GF-D8 (cell line): Measurements from ENCODE around the gene PERM1.

Experiments used
- DNase-seq: peaks from one replicate; lab custom pipeline; 2025; lab: John Stamatoyannopoulos, UW

PERM1 gene

DNA sequence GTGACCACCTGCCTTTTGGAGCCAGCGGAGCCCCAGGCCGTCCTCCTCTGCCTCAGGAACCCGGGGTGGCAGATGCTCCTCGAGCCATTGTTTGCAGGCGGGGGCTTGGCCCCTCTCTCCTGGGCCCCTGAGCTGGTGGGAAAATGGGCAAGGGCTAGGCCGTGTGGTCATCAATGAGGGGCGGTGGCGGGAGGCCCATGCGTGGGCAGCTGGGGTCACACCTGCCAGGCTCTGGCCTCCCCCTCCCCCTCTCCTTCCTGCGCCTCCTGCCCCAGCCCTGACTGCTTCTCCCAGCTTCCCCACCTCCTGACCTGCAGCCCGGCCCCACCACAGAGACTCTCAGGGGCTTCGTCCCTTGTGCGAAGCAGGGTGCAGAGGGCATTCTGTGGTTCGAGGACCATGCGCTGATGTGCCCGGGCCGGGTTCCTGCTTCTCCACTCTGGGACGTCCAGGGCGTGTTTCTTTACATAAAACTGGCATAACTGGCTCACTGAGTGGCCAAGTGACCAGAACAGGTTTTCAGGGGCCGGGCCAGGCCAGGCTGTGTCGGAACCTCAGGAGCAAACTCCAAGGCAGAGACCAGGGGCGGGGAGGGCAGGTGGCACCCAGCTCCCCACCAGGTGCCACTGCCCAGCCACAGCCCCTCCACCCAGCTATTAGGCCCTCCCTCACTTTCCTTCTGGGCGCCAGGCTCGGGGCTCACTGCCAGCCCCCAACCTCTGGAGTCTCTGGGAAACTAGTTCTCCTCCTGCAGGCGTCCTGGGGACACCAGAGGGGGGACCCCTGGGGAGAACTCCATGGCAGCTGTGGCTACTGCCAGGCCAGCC, 48.9 kb downstream of the PERM1 start:
- DNase-seq, result no peak

DNA sequence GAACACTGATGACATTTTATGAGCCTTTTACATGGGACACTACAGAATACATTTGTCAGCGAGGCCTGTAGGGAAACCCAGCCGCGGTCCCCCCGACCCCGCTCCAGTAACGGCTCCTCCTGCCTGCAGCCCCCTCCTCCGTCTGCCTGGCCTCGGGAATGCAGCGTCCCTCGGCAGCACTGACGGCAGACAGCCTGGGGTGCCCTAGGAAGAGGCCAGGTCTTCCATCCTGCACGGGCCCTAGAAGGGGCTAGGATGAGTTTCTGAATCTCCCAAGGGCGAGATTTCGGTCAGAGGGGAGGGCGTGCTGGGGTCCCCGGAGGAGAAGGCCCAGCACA, 49.8 kb downstream of the PERM1 start:
- DNase-seq, result no peak

DNA sequence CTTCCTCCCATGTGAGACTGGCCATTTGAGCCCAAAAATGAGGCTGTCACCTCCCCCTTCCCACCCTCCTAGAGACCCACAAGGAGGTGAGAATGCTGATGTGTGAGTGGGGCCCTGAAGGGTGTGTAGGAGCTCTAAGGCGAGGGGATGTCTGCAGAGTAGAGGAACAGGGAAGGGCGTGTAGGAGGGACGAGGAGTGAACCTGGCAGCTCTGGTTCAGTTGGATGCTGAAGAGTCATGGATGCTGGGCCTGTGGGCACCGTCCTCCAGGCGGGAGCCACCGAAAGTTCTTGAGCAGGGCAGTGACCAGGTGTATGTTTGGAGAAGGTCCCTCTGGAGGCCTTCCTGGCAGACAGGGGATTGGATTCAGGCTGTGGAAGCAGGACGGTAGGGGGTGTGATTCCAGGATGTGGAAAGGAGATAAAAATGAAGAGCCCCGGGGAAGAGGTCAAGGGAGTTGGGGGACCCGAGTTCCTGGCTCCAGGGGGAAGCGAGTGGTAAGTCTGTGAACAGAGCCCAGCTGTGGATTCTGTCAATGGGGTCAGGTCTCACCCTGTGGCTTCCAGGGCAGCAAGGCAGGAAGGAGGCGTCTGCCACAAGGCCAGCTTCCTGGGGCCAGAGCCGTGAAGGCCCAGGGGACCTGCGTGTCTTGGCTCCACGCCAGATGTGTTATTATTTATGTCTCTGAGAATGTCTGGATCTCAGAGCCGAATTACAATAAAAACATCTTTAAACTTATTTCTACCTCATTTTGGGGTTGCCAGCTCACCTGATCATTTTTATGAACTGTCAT, 50.3 kb downstream of the PERM1 start:
- no peak for DNase-seq

DNA sequence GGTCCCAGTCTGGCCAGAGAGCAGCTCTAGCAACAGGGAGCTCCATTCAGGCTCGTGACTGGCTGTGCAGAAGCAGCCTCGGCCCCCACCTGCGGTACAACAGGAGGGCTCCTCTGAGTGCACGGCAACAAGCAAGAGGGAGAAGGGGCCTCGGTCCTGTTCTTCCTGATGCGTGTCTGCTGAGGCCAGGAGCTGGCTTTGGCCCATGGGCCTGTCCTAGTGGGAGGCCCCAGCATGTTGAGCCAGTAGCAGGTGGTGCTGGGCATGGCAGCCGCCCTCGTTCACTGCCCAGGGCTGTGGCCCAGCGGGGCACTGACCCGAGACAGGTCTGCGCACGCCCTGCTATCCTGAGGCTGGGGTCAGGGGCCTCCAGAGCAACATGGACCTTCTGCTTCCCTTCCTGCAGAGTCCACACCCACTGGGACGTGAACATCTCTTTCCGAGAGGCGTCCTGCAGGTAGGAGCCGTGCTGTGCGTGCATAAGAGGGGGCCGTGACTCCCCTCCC, 51.2 kb downstream of the PERM1 start:
- DNase-seq, result no peak

DNA sequence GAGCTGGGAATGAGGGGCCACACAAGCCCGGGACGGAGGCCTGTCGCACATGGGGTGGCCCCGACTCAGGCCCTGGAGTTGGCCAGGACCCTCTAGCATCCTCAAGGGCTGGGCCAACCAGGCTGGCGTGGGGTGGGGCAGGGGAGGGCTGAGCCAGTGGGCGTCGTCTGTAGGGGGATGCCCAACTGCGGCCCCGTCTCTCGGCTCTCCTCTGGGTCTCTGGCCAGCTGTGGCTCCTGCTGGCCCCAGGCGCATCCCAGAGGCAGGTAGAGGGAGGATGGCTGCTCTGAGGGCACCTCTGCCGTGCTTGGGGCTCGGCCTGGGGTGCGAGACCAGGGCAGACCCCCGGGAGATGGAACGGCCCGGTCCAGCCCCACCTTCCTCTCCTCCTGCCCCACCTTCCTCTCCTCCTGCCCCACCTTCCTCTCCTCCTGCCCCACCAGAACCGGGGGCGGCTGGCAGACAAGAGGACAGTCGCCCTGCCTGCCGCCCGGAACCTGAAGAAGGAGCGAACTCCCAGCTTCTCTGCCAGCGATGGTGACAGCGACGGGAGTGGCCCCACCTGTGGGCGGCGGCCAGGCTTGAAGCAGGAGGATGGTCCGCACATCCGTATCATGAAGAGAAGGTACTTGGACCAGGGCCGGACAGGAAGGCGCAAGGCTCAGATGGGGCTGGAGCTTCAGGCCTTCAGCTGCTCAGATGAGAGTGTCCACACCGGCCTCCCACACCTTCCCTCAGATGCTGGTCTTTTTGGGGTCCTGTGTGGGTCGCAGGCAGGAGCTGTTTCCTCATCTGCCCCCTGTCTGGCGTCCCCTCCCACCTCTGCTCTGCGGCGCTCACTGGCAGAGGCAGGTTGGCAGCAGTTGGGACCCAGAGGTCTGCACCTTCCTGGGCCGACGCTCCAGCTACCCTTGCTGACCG, 51.9 kb downstream of the PERM1 start:
- no peak for DNase-seq

DNA sequence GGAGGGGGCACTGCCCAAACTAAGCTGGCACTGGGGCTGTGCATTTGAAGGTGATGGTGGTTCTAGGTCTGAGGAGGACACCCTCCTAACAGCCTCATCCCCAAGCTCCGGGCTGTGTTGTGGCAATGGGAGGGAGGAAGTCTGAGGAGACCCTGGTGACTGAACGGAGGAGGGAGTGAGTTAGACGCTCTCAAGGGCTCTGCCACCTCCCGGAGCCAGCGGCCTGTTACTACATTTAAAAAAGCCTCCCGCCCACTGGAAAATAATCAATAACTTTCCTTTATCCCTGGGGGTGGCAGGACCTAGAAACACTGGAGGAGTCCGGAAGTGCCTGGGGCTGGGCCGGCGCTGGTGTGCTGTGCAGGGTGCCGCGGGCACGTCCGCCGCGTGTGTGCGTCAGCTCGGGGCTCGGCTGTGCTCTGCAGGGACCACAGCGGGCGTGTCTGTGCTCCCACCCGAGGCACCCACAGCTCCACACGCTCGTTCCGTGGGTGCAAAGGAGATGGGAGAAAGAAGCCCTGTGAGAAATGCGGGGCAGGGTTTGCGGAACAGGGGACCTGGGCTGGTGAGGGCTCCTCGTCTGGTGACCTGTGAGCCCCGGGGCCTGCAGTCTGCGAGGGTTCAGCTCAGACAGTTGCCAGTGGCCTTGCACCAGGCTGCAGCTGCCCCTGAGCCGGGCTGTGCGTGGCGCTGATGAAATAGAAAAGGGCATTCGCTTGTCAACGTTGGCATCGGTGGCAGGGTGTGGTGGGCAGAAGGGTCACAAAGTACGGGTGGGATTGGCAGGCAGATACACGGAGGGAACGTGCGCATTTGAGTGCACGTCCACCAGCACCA, 52.9 kb downstream of the PERM1 start:
- no peak for DNase-seq

DNA sequence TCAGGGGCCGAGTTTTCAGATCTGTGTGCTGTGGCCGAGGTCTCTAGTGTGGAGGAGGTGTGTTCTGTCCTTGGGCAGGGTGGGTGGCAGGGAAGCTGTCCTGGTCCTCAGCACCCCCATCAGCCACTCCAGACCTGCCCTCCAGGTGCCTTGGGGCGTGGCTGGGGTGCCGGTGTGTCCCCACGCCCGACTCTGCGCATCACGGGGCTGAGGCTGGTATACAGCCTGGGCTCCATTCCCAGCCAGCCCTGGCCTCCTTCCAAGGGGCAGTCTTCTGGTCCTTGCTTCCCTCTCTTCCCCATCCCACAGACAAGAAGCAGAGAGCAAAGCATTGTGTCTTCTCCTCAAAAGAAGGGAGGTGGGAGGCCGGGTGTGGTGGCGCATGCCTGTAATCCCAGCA, 54.1 kb downstream of the PERM1 start:
- DNase-seq, result no peak

DNA sequence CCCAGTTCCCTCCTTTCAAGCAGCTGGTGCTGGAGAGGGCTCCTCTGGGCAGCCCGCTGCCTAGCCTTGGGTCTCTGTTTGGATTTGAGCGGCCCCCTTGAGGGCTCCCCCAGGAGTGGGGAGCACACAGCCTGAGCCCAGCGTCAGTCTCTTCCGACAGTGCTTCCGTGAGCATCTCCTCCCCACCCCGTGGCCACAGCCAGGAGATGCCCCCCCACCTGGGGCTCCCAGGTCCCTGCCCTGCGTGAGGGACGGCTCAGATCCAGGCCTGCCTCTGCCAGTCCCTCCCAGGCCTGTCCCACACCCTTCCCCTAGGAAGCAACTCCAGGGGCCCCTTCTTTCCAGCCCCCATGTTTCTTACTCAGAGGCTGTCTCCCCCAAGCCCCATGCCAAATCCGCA, 54.7 kb downstream of the PERM1 start:
- DNase-seq, result no peak

DNA sequence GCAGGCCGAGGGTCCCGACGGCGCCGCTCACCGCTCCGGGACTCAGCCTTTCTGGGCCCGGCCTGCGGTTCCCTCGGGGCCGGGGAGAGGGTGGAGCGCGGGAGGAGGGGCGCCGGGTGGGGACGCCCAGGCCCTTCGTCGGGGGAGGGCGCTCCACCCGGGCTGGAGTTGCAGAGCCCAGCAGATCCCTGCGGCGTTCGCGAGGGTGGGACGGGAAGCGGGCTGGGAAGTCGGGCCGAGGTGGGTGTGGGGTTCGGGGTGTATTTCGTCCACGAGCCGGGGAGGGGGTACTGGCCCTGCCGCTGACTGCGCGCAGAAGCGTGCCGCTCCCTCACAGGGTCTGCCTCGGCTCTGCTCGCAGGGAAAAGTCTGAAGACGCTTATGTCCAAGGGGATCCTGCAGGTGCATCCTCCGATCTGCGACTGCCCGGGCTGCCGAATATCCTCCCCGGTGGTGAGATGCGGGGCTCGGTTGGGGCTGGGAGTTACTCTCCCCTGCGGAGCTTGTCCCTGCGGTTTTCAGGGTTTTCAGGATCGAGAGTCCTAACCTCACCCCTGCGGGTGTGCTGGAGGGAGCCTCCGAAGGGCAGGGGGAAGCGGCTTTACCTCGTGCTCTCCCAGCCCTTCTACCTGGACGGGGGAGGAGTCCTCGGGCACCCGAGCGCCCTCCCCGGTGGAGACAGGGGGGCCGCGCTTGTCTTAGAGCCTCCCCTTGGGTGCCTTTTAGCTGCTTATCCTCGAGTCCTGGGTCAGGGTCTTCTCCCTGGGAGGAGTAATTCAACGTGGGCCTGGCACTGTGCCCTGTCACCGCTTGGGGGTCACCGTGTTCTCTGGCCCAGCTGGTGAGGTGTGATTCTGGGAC, 56.1 kb downstream of the PERM1 start:
- no peak for DNase-seq
